Body of pancreas (tissue), 4 donors: Measurements from ENCODE around the gene SMAD2. TPM values are rescaled to one million over a fixed set of nuclear protein-coding genes. Genes with fewer than 3 reads are reported as not detected.
"Not testable (repeated sequence)": the region's sequence is repeated elsewhere in the genome, so short reads cannot be mapped to it uniquely, and the experiment has no call there.

Experiments
- ATAC-seq: fragments of 150-250 bp; one replicate; pipeline ENCODE4 v1.9.1; 2016
- DNase-seq, 4 donors: peaks; one replicate each; pipeline ENCODE4 v3.0.0-alpha.2; 2019
- H3K27ac ChIP-seq, 4 donors: fragments of 200-600 bp; sonication (generic); 1 replicate in 3 of 4; 2 replicates in 1 of 4; pipeline versions ENCODE4 v1.5.1 to v1.6.1; 2016 to 2019; ENCODE audit warnings: mild to moderate bottlenecking in 1 of 4, mixed read lengths in 1 of 4, moderate library complexity in 1 of 4
- H3K27me3 ChIP-seq, 2 donors: fragments of 200-600 bp; sonication (generic); one replicate each; pipeline ENCODE4 v1.6.0; 2016; ENCODE audit warnings: mild to moderate bottlenecking in 1 of 2
- H3K36me3 ChIP-seq, 2 donors: fragments of 200-600 bp; sonication (generic); replicated peaks in 1 of 2; 2 replicates each; pipeline ENCODE4 v1.5.1; 2016; ENCODE audit warnings: low read depth in 2 of 2; ENCODE audit not compliant: insufficient read depth in 1 of 2
- H3K4me1 ChIP-seq: fragments of 200-600 bp; sonication (generic); one replicate; pipeline ENCODE4 v1.6.0; 2016
- H3K4me3 ChIP-seq, 2 donors: fragments of 200-600 bp; sonication (generic); 1 replicate in 1 of 2; 2 replicates in 1 of 2; pipeline ENCODE4 v1.5.1; 2016 to 2019
- H3K9me3 ChIP-seq, 3 donors: fragments of 200-600 bp; sonication (generic); 1 replicate in 2 of 3; 2 replicates in 1 of 3; pipeline ENCODE4 v1.5.1; 2016
- POLR2A ChIP-seq, 3 donors: fragments of 450-650 bp; IDR thresholded peaks; one replicate each; pipeline ENCODE4 v1.6.1; 2016; ENCODE audit warnings: antibody characterized with exemption in 3 of 3, mild to moderate bottlenecking in 2 of 3
- WGBS, 2 donors: methylation state at CpG; one replicate each; pipeline ENCODE4 v1.1.5; 2017; 5-methylcytosine and 5-hydroxymethylcytosine counted together
- intact Hi-C: fragments of 100-400 bp; cut with DNase I; formaldehyde crosslinking; loops from one replicate; pipeline ENCODE4 v1.15.1; 2023
- small RNA-seq: library from RNA; depleted of rRNA; stranded (forward); fragments of <200 nt; gene quantifications from one replicate; pipeline ENCODE3, GENCODE V24; 2016
- total RNA-seq, 2 donors: library from RNA; depleted of rRNA; stranded (reverse); fragments of >200 nt; gene quantifications; one replicate each; pipeline ENCODE4 v1.1.0, GENCODE V29; 2016
- TF ChIP-seq, protein P1 (sequence below), 7 experiments: fragments of 450-650 bp in 4 of 7; fragments of 200-600 bp in 3 of 7; sonication (generic) in 3 of 7; IDR thresholded peaks; one replicate each; pipeline ENCODE4 v1.5.1; 2016 to 2019; ENCODE audit warnings: antibody characterized with exemption in 7 of 7

The SMAD2 gene
- total RNA-seq, 2 donors from 2014 or later: 9.6 to 19.7 TPM

DNA sequence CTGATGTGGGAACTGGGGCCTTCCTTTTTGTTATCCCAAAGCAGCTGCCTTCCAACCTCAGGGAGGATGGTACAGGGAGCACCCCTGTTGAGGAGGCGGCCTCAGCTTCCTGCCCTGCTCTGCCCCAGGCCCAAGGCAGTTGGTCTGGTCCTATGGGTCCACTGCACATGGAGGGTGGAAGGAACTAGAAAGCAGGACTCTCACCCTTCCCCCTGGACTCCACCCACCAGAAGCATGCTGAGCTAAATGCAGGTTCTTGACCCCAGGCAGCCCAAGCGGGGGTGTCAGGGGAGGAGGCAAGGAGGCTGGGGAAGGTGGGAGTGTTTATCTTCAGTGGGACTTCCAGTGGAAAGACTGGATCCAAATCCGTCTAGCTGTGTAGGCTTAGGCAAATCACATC is 158.5 kb downstream of the SMAD2 start:
- intact Hi-C loops: loop anchor here (10.0 kb wide), 2 partner anchors 253 to 673 kb away; no protein-coding TSS in a partner anchor
- Histone ChIP-seq H3K4me3 (no peak overlapping the region), H3K36me3 (no peaks in the 10 kb centered on the region), H3K9me3 (no peaks in the 10 kb centered on the region), H3K4me1 (no peaks in the 10 kb centered on the region), H3K27me3 (no peaks in the 10 kb centered on the region), H3K27ac (no peak overlapping the region)
- DNase-seq (no peak), ATAC-seq (no peak)
- TF ChIP-seq, protein P1, sequence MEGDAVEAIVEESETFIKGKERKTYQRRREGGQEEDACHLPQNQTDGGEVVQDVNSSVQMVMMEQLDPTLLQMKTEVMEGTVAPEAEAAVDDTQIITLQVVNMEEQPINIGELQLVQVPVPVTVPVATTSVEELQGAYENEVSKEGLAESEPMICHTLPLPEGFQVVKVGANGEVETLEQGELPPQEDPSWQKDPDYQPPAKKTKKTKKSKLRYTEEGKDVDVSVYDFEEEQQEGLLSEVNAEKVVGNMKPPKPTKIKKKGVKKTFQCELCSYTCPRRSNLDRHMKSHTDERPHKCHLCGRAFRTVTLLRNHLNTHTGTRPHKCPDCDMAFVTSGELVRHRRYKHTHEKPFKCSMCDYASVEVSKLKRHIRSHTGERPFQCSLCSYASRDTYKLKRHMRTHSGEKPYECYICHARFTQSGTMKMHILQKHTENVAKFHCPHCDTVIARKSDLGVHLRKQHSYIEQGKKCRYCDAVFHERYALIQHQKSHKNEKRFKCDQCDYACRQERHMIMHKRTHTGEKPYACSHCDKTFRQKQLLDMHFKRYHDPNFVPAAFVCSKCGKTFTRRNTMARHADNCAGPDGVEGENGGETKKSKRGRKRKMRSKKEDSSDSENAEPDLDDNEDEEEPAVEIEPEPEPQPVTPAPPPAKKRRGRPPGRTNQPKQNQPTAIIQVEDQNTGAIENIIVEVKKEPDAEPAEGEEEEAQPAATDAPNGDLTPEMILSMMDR (IDR thresholded peaks at IDR 0.05): no peak
- no peak for TF ChIP-seq POLR2A (IDR thresholded peaks at IDR 0.05)
- WGBS, 2 donors: 43 to 62% methylated on average over 1 to 2 of the region's 3 CpGs

DNA sequence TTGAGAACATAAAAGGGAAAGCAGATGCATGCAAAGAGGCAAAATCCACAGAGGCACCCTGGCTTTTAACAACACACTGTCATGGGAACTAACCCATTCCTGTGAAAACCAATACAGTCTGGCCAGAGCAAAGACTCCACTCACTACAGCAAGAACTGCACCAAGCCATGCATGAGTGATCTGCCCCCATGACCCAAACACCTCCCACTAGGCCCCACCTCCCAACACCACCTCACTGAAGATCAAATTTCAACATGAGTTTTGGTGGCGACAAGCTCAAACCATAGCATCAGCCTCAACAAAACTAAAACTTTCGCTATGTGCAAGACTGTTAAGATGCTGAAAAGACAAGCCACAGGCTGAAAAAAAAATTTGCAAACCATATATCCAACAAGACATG is 162.8 kb downstream of the SMAD2 start:
- DNase-seq (no peak), ATAC-seq (no peak)
- WGBS, 2 donors: 82 to 89% methylated on average over 2 of the region's 2 CpGs
- intact Hi-C loops: no loop called here
- TF ChIP-seq, protein P1 (IDR thresholded peaks at IDR 0.05): no peak
- TF ChIP-seq POLR2A (IDR thresholded peaks at IDR 0.05): no peak
- H3K27ac ChIP-seq: no peak overlapping the region
- H3K9me3 ChIP-seq: no peaks in the 10 kb centered on the region
- H3K36me3 ChIP-seq: no peaks in the 10 kb centered on the region
- no peaks in the 10 kb centered on the region for H3K4me1 ChIP-seq
- no peak overlapping the region for H3K4me3 ChIP-seq
- no peaks in the 10 kb centered on the region for H3K27me3 ChIP-seq

DNA sequence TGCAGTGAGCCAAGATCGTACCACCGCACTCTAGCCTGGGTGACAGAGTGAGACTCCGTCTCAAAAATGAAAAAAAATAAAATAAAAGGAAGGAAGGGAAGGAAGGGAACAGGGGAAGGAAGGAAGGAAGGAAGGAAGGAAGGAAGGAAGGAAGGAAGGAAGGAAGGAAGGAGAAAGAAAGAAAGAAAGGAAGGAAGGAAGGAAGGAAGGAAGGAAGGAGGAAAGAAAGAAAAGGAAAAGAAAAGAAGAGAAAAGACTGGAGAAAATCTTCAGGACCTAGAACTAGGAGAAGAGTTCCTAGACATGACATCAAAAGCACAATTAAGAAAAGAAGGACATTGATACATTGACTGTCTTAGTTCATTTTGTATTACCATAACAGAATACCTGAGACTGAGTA is 163.3 kb downstream of the SMAD2 start:
- WGBS, 2 donors: 78 to 98% methylated on average over 2 to 3 of the region's 3 CpGs
- intact Hi-C loops, H3K9me3 ChIP-seq, H3K27ac ChIP-seq, ATAC-seq, H3K4me3 ChIP-seq, H3K36me3 ChIP-seq, DNase-seq, H3K4me1 ChIP-seq, H3K27me3 ChIP-seq: not testable (repeated sequence)

Small RNAs within 50 kb of the gene (small RNA-seq; reads per million reads assigned to genes)
- not detected for gene AC120349.2
- not detected for gene MTCO2P2
